ENCODE data around the gene CEP63.
"Not testable (repeated sequence)": the region's sequence is repeated elsewhere in the genome, so short reads cannot be mapped to it uniquely, and the experiment has no call there.

Gene CEP63

GRCh38 chr3:134522541-134522940, 36.7 kb downstream of the CEP63 start:
- no peak for DNase-seq

GRCh38 chr3:134525293-134525692, 39.4 kb downstream of the CEP63 start:
- no peak for DNase-seq

GRCh38 chr3:134526319-134526718, 40.5 kb downstream of the CEP63 start:
- DNase-seq = no peak

GRCh38 chr3:134527037-134527436, 41.2 kb downstream of the CEP63 start:
- no peak for DNase-seq

GRCh38 chr3:134527538-134528186, 41.8 kb downstream of the CEP63 start:
- DNase-seq = no peak

- no peak for DNase-seq
Observed at GRCh38 chr3:134533493-134533892, 47.6 kb downstream of the CEP63 start.

- no peak for DNase-seq
Observed at GRCh38 chr3:134535186-134535970, 49.5 kb downstream of the CEP63 start.

GRCh38 chr3:134536781-134537180, 50.9 kb downstream of the CEP63 start:
- DNase-seq = no peak

- DNase-seq = no peak
Observed at GRCh38 chr3:134542287-134542958, 56.6 kb downstream of the CEP63 start.

- DNase-seq = no peak
Observed at GRCh38 chr3:134543113-134543512, 57.3 kb downstream of the CEP63 start.

GRCh38 chr3:134544316-134544715, 58.5 kb downstream of the CEP63 start:
- no peak for DNase-seq

GRCh38 chr3:134544783-134545182, 58.9 kb downstream of the CEP63 start:
- not testable (repeated sequence) for DNase-seq

- DNase-seq = no peak
Observed at GRCh38 chr3:134545818-134546217, 60.0 kb downstream of the CEP63 start.

GRCh38 chr3:134552784-134553183, 66.9 kb downstream of the CEP63 start:
- no peak for DNase-seq

GRCh38 chr3:134559591-134559990, 73.7 kb downstream of the CEP63 start:
- no peak for DNase-seq

GRCh38 chr3:134562055-134562454, 76.2 kb downstream of the CEP63 start:
- no peak for DNase-seq

- DNase-seq = no peak
Observed at GRCh38 chr3:134563601-134564000, 77.7 kb downstream of the CEP63 start.

GRCh38 chr3:134564991-134565390, 79.1 kb downstream of the CEP63 start:
- DNase-seq = no peak

GRCh38 chr3:134567605-134568004, 81.7 kb downstream of the CEP63 start:
- DNase-seq = no peak

- no peak for DNase-seq
Observed at GRCh38 chr3:134568790-134569189, 82.9 kb downstream of the CEP63 start.

- not testable (repeated sequence) for DNase-seq
Observed at GRCh38 chr3:134569899-134570298, 84.0 kb downstream of the CEP63 start.

GRCh38 chr3:134576426-134576825, 90.6 kb downstream of the CEP63 start:
- no peak for DNase-seq

- no peak for DNase-seq
Observed at GRCh38 chr3:134576831-134577230, 91.0 kb downstream of the CEP63 start.

GRCh38 chr3:134579141-134579665, 93.3 kb downstream of the CEP63 start:
- no peak for DNase-seq
